Measurements from ENCODE around the gene CPE.

CPE gene

DNA sequence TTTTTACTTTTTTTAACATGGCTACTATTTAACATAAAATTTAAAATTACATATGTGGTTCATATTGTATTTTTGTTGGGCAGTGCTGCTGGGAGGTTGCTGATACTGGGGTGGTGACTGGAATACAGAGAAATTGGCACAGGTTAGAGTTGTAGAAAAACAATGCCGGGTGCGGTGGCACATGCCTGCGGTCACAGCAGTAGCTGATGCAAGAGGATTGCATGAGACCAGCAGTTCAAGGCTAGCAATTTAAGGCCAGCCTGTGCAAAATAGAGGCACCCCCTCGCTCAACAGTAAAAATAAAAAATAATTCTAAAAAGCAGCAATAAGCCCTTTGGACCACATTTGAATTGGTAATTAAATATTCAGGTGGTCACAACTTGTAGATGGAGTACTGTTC is 11.8 kb upstream of the CPE start:
- DNase-seq: no peak

DNA sequence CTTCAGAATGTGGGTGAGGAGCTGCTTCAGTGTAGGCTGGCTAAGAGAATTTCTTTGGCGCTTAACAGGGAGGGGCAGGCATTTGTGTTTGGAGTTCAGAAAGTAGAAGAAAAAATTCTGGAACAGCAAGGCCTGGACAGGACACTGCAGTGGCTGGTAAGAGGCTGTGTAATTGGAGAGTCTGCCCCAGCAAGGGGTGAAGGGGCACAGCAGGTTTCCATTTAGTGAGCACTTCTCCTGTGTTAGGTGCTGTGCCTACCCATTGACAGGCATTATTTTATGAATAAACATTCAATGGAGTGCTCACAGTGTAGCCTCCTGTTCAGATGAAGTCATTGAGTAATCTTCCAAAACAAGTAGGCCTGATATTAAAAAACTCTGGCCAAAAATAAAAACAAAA is 10.7 kb upstream of the CPE start:
- no peak for DNase-seq

DNA sequence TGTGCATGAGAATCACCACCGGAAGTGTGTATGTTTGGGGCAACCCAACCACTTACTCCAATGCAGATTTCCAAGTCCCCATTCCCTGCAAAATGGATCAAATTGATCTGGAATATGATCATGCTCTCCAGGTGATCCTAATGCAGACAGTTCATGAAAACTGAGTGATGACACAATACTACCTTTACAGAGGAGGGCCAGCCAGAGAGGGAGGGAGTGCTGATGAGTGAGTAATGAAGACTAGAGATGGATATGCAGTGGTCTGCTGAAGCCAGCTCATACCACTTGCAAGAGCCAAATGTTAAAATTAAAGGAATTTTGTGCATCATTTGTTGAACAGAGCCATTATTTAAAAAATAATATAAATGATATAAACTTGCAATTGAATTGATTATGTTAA is 10.2 kb upstream of the CPE start:
- no peak for DNase-seq

DNA sequence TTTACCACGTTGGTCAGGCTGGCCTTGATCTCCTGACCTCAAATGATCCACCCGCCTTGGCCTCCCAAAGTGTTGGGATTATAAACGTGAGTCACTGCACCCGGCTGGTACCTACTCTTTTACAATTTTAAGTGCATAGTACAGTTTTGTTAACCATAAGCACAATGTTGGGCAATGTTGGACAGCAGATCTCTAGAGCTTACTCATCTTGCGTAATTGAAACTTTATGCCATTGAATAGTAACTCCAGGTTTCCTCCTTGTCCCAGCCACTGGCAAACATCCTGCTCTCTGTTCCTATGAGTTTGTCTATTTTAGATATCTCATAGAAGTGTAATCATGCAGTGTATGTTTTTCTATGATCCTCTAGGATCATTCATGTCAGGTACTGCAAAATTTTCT is 9.3 kb upstream of the CPE start:
- DNase-seq: no peak

DNA sequence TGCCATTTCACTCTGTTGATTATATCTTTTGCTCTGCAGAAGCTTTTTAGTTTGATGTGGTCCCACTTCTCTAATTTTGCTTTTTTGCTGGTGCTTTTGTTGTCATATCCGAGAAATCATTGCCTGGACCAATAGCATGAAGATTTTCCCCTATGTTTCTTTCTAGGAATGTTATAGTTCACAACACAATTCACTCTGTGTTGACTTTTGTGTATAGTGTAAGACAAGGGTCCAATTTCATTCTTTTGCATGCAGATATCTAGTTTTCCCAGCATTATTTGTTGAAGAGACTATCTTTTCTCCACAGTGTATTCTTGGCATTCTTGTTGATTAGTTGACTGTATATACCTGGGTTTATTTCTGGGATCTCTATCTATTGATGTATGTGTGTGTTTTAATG is 8.3 kb upstream of the CPE start:
- no peak for DNase-seq

DNA sequence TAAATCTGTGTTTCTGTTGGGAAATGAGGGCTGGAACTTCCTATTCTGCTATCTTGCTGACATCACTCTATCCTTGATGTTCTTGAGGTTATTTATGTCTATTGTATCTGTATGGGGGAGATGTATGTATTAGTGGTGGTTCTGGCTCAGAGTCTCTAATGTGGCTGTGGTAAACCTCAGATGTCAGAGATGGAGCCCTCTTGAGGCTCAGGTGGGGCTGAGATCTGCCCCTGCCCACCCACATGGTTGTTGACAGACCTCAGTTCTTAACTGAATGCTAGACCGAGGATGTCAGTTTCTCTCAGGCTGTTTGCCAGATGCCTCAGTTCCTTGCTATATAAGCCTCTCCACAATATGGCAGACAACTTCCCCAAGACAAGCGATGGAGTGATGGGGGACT is 3.3 kb upstream of the CPE start:
- no peak for DNase-seq

DNA sequence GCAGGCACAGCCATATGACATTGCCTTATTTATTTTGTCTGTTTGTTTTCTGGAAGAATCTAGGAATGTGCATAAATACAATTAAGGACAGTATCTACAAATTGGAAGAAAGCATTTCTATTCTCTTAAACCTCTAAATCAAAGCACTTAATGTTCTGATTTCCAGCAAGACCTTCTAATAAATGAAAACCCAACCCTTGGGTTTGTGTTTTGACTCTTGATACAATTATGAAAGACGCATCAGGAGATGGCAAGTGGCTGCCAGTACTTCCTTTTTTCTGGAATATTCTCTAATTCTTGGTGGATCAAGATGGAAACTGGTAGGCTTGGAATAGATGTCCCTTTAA is 437 bp upstream of the CPE start:
- no peak for DNase-seq

DNA sequence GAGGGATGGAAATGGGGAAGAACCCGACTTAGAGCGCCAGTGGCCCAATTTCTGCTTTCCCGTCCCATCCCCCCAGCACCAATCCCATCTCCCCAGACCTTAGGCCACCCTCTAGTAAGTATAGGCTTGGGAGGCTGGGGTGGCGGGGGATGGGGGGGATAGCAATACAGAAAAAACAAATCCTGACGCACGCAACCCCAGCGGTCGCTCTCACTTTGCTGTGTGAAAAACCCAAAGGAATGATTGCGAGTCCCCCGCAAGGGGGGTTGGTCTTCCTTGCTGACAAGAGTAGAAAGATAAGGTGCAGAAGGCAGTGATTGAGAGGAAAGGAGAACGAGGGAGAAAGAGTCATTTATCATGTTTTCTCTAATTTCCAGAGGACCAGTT is 863 bp downstream of the CPE start:
- peak; percentile 53 for DNase-seq

DNA sequence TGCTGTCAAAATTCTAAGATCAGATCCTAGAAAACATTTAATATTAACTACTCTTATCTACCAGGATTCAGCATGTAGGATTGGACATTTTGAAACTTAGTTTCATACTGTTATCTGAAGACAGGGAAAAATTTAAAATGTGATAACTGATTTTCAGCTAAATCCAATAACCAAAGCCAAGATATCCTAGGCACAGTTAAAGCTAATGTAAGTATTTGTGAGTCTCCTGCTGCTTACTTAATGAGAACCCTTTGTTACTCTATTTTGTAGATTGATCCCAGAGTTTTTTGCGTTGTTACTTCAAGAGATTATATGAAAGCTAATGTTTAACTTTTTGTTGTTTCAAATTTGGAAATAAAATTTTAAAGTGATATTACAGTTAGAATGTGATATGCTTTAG is 2.0 kb downstream of the CPE start:
- DNase-seq: no peak

DNA sequence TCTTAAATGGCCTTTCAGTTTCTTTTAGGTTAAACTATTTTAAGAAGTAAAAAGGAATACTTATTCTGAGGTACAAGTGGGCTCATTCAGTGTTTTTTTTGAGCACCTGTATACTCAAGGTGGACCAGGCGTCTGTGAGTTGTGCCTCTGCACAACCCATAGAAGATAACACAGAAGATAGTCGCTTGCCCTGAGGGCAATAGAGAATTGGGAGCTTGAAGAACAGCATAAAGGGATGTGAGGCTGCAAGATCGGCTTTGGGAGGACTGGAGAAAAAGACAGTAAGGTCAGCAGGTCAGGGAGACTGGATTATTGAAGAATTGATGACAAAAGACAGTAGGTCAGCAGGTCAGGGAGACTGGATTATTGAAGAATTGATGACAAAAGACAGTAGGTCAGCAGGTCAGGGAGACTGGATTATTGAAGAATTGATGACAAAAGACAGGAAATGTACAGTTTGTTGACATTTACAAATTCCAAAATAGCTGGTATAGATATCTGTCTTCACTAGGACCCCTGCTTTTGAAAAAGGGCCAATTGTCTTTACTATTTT is 3.1 kb downstream of the CPE start:
- no peak for DNase-seq

DNA sequence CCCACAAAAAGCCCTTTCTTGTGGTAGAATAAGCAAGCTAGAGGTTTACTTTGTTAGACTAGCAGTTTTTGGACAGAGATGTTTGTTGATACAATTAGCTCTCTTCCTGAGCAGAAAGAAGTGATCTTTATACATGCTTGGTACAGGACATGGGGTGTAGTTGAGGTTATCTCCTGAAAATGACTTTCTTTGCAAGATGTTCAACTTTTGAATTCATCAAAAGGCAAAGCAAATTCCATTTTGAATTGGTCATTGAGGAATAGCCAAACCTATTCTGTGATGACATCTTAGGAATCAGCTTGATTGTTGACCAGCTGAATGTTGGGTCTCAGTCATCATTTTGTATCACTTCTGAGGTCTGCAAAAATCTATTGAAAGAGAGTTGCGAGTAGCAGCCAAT is 3.8 kb downstream of the CPE start:
- no peak for DNase-seq

DNA sequence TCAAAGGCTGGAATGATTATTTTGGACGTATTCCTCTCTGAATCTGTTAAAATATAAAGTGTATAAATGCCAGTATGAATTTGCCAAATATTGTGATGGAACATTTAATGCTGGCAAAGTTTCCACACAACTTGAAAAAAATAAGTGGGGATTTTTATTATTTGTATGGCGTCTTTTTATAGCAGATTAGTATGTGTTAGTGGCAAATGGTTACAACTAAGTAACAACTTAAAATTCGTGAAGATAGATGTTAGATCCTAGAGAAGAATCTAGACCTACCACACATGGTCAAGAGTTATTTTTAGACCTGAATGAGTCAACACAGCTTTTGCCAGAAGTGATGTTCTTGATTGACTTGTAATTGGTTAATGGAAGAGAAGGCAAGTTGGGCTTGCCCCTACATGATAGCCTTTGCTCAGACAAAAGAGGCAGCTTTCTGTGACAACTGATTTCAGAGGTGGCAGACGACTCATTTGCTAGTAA is 4.8 kb downstream of the CPE start:
- DNase-seq: peak; percentile 77

DNA sequence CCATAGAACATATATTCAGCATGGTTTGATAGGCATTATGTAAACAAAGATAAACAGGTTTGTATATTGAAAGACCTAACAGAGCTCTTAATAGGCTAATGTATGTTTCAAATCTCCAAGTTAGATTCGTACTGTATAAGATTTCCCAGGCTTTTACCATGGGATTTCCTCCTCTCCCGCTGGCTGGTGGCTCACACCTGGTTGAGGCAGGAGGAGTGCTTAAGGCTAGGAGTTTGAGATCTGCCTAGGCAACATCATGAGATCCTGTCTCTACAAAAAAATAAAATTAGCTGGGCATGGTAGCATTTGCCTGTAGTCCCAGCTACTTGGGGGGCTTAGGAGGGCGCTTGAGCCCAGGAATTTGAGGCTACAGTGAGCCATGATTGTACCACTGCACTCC is 5.4 kb downstream of the CPE start:
- DNase-seq: no peak

DNA sequence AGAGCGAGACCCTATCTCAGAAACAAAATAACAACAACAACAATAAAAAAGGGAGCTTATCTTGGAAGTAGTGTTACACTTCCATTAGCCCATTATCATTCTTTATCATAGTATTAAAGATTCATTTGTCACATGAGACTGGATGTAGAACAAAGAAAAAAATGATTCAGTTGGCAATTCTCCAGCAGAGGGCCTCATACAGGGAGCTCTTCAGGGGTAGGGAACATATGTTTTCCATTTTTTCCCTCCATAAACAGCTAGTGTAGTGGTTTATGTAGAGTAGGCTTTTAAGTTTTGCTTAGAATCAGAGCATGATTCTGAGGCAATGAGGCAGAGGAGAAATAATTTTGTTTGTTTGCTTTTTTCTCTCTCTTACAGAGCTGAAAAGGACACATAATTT is 5.8 kb downstream of the CPE start:
- peak; percentile 73 for DNase-seq

DNA sequence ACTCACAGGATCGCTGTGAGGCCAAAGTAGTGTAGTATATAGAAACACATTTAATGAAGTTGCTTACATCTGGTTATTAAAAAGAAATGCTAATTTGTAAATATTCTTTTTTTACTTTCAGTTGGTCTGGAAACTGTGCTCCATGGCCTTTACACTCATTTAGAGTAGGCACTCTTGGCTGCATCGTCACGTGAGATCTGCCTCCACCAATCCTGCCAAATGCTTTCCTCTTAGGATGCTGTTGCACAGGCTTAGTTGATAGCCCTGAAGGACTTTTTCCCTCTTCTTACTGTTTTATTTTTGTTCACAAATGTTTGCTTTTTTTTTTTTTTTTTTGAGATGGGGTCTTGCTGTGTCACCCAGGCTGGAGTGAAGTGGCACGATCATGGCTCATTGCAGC is 6.3 kb downstream of the CPE start:
- peak; percentile 25 for DNase-seq

DNA sequence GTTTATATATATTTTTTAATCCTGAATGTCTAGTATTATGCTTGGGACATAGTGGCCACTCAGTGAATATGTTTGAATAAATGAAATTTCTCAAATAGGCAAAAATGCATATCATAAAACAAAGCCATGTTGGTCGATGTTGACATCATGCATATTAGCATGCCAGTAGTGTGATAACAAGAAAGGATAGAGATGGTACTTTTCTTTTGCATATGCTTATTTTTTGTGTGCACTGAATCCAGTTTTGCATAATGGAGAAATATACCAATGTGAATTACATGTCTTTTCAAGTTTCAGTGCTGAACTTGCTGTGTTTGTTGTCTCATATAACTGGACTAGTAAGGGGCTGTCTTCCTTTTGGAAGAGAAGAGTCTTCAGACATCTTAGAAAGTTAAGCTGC is 7.5 kb downstream of the CPE start:
- no peak for DNase-seq

DNA sequence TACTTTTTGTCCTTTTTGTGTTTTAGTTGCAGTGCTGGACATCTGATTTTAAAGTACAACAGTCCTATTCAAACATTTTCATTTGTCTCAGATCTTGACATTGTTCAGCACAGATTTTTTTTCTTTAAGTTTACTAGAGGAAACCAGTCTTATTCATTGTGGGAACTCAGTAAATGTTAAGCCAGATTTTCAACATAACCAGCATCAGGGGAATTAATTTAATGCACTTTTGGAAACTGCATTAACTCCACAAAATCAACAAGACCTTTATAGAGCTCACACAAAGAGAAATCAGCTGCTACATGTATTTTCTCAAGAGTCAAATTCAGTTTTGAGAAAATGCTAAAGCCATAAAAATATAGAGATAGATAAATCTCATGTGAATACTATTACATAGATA is 9.9 kb downstream of the CPE start:
- no peak for DNase-seq

DNA sequence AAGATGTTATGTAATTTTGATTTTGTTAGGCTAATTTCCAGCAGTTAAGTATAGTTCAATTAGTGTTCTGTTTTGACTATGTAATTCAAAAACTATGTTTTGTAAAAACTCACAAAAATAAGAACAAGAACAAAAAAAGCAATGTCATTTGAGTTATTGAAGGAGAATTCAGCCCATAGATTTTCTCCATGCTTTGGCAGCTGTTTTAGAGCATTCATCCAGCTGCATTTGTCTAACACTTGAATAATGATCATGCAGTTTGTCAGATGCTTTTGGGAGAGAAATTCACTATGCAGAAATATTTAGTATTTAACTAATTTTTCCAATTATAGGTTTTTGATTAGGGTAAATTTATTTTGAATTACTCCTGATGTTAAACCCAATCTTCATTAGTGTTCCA is 14.2 kb downstream of the CPE start:
- no peak for DNase-seq

DNA sequence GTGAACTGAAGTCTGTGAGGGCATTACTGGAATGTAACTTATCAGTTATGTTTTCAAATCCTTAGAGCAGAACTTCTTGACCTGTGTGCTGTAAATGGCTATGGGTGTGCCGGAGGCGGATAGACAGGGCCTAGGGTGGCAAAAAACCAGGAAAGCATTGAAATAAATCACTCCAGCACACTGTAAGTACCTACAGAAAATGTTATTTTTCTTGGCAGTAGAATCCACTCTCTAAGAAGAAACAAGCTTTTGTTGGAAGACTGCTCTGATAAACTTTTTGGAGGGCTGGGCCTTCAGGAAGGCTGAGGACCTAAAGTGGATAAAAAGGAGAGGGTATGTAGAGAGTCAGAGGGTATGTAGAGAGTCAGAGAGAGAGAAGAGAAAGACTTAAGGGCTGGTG is 14.9 kb downstream of the CPE start:
- no peak for DNase-seq

DNA sequence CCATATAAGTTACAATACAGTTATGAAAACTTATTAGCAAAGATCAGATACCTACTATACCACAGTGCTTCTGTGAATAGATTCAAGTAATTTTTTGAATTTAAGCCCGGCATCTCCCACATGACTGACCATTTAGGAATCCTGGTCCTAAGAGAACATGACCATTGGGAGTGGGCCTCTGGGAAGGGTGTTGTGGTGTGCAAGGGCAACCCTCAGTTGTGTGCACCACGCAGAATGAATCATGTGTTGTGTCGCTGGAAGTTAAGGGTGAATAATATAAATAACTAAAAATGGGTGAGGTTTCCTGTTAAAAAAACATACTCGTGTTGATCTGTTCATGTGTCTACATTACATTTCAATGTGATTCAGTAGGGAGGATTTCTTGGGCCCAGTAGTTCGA is 15.5 kb downstream of the CPE start:
- DNase-seq: no peak

DNA sequence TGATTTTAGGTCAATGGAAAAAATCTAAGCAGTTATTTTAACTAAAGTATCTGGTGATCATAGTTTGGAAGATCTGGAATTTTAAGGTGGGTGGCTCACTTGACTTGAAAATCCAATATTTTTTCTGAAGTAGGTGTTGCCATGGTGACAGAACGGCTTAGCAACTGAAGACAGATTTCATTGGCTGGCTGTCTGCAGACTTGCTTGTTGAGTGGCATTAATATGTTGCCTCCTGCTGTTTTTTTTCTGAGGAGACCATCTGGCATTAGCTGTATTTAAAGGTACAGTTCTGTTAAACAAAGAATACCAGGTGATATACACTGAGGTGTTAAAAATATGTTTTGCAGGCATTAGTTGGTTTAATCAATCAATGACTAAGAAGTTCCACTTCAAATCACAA is 19.8 kb downstream of the CPE start:
- DNase-seq: peak; percentile 90

DNA sequence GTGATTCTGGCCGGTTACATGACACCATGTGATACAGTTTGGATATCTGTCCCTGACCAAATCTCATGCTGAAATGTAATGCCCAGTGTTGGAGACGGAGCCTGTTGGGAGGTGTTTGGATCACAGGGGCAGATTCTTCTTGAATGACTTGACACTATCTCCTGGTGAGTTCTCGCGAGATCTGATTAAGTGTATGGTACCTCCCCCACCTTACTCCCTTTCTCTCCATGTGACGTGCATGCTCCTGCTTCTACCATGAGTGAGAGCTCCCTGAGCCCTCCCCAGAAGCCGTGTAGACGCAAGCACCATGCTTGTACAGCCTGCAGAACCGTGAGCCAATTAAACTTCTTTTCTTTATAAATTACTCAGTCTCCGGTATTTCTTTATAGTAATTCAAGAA is 23.6 kb downstream of the CPE start:
- no peak for DNase-seq

DNA sequence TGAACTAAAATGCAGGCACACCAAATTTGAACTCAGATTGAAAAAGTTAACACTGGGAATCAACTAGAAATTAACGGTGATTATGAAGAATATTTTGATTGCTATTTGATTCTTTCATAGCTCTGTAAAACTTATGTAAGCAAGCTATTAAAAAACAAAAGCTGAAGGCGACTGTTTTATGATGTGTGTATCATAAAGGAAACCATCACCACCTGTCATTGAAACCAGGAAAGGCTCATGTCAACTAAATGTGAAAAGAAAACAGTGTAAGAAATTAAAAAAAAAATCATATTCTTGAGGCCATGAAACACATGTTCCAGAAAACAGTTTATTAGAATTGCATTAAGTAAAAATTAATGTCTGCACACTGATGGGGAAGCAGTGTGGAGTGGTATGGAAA is 24.2 kb downstream of the CPE start:
- no peak for DNase-seq

DNA sequence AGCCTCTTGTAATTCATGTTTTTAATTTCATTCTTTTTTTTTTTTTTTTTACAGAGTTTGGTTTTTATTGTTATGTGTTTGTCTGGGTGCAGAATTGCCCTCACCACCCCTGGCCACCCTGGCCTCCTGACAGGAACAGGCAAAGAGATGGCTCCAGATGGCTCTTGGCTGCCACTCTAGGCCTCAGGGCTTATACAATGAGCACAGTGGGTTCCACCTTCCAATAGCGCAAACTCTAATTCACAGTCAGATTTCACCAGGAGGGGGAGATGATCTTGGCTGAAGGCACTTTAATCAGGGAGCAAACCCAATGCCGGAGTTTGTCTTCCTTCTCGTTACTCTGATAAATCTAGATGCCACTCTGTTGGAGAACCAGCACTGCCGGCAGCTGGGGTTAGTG is 24.8 kb downstream of the CPE start:
- DNase-seq: peak; percentile 13

DNA sequence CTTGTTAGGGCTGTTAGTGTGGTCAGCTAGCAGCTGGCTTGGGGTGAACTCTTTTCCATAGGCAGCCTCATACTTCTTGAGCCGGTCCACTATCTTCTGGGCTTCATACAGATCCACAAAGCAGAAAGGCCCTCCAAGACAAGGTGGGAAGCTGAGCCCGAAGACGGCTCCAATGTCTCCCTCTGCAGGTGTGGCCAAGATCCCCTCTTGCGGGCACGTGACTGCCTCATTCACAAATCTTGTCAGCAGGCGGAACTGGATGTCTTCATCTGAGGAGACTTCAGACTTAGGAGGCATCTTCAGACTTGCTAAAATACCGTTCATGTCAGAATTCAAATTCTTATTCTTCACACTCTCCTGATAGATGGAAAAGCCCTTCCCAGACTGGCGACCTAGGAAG is 25.3 kb downstream of the CPE start:
- DNase-seq: no peak

DNA sequence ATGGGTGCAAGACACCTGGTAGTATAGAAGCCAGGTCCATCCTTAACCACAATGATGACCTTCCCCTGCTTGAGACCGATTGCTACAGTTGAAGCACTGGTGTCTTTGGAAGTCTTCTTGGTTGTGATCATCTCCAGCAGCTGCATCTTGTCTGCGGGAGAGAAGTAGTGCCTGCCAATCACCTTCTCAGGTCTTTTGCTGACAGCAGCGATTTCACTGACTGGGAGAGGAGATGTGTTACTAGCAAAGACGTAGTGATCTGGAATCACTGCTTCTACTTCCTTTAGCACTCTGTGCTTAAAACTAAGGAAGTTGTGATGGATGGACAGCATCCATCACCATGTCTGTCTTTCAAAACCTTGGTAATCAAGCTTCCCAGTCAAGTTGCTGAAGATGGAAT is 25.9 kb downstream of the CPE start:
- no peak for DNase-seq
